HepG2 (cell line): ENCODE measurements around the gene BAHD1. TPM values are rescaled to one million over a fixed set of nuclear protein-coding genes. Genes with fewer than 3 reads are reported as not detected.
A peak's percentile ranks its signal among the peaks of the same experiment; 100 is the strongest.

Experiments
- AGO2 ChIP-seq: fragments of 200-400 bp; formaldehyde crosslinking; optimal IDR thresholded peaks from 2 replicates; pipeline ENCODE3; 2017; ENCODE audit warnings: mild to moderate bottlenecking, low read depth, low read length, moderate library complexity
- CEBPB ChIP-seq: IDR thresholded peaks from 2 replicates; pipeline ENCODE4 v1.6.1; 2011; ENCODE audit warnings: low read depth, low read length, improper control_type of control experiment, borderline replicate concordance
- DMAP1 ChIP-seq: IDR thresholded peaks from 2 replicates; pipeline ENCODE4 v1.6.1; 2016
- FIP1L1 ChIP-seq: fragments of 200-400 bp; formaldehyde crosslinking; IDR thresholded peaks from 2 replicates; pipeline ENCODE4 v1.6.1; 2018; ENCODE audit warnings: low read depth, mild to moderate bottlenecking, low read length, moderate library complexity, borderline replicate concordance; ENCODE audit not compliant: insufficient read depth
- FOXA3 ChIP-seq: IDR thresholded peaks from 2 replicates; pipeline ENCODE4 v1.6.1; 2016; ENCODE audit warnings: missing genetic modification reagents, missing compliant biosample characterization
- FOXO1 ChIP-seq: sonication (generic); formaldehyde crosslinking; IDR thresholded peaks from 2 replicates; pipeline ENCODE4 v1.4.0; 2020; ENCODE audit warnings: missing genetic modification reagents
- GATAD2A ChIP-seq: IDR thresholded peaks from 2 replicates; pipeline ENCODE4 v1.6.1; 2016
- GTF2F1 ChIP-seq: fragments of 150-350 bp; IDR thresholded peaks from 2 replicates; pipeline ENCODE4 v1.6.1; 2014; ENCODE audit warnings: low read length
- HMG20B ChIP-seq: conservative IDR thresholded peaks from 2 replicates; pipeline ENCODE4 v1.6.1; 2016; ENCODE audit warnings: missing genetic modification reagents, missing compliant biosample characterization
- MEIS1 ChIP-seq: sonication (generic); formaldehyde crosslinking; IDR thresholded peaks from 2 replicates; pipeline ENCODE4 v1.9.0; 2021; ENCODE audit warnings: mild to moderate bottlenecking, missing genetic modification reagents, moderate library complexity, borderline replicate concordance
- MLX ChIP-seq: IDR thresholded peaks from 2 replicates; pipeline ENCODE4 v1.6.1; 2016
- NCOR1 ChIP-seq: fragments of 200-600 bp; sonication (generic); IDR thresholded peaks from 2 replicates; pipeline ENCODE4 v1.7.0; 2017; ENCODE audit warnings: antibody characterized with exemption, low read length, borderline replicate concordance
- RXRB ChIP-seq: IDR thresholded peaks from 2 replicates; pipeline ENCODE4 v1.6.1; 2016; ENCODE audit warnings: borderline replicate concordance, missing genetic modification reagents, missing compliant biosample characterization
- SRSF9 ChIP-seq: fragments of 200-400 bp; formaldehyde crosslinking; IDR thresholded peaks from 2 replicates; pipeline ENCODE4 v1.6.1; 2018; ENCODE audit warnings: borderline replicate concordance, mild to moderate bottlenecking, low read depth, low read length; ENCODE audit not compliant: insufficient read depth, poor library complexity, severe bottlenecking
- ZBTB42 ChIP-seq: sonication (generic); formaldehyde crosslinking; IDR thresholded peaks from 2 replicates; pipeline ENCODE4 v1.5.0; 2020; ENCODE audit warnings: mild to moderate bottlenecking, missing genetic modification reagents
- ZNF264 ChIP-seq: sonication (generic); formaldehyde crosslinking; IDR thresholded peaks from 2 replicates; pipeline ENCODE4 v1.4.0; 2020; ENCODE audit warnings: missing genetic modification reagents
- ZNF501 ChIP-seq: sonication (generic); formaldehyde crosslinking; IDR thresholded peaks from 2 replicates; pipeline ENCODE4 v1.5.1; 2020; ENCODE audit warnings: mild to moderate bottlenecking, moderate library complexity, missing genetic modification reagents
- polyA plus RNA-seq, 8 experiments: library from polyadenylated mRNA; depleted of rRNA in 3 of 8; stranded (reverse) in 7 of 8; unstranded in 1 of 8; fragments of >200 nt; fragmentation: Illumina TruSeq in 4 of 8; extraction: Trizol in 4 of 8; gene quantifications; 2 replicates each; pipeline versions ENCODE4 v1.2.1 to v1.2.3, GENCODE V29; 2011 to 2016; ENCODE audit warnings: low read depth in 4 of 8, missing spikeins in 1 of 8, mixed read lengths in 1 of 8; ENCODE audit not compliant: insufficient read depth in 1 of 8
- total RNA-seq, 5 experiments: library from RNA; depleted of rRNA; stranded (reverse); fragments of >200 nt; fragmentation: Illumina TruSeq; extraction: Trizol; gene quantifications; 2 replicates each; pipeline ENCODE4 v1.2.3, GENCODE V29; 2016; ENCODE audit warnings: low read depth in 1 of 5
- TF ChIP-seq, protein P1 (sequence below): sonication (generic); formaldehyde crosslinking; IDR thresholded peaks from 2 replicates; pipeline ENCODE4 v1.5.1; 2020; ENCODE audit warnings: missing genetic modification reagents, mild to moderate bottlenecking, borderline replicate concordance
- TF ChIP-seq, protein P2 (sequence below): sonication (generic); formaldehyde crosslinking; IDR thresholded peaks from 2 replicates; pipeline ENCODE4 v1.4.0; 2020; ENCODE audit warnings: missing genetic modification reagents
- TF ChIP-seq, protein P3 (sequence below): sonication (generic); formaldehyde crosslinking; IDR thresholded peaks from 2 replicates; pipeline ENCODE4 v1.4.0; 2020; ENCODE audit warnings: missing genetic modification reagents, borderline replicate concordance
- TF ChIP-seq, protein P4 (sequence below): sonication (generic); formaldehyde crosslinking; IDR thresholded peaks from 2 replicates; pipeline ENCODE4 v1.5.1; 2020; ENCODE audit warnings: mild to moderate bottlenecking, missing genetic modification reagents, borderline replicate concordance

BAHD1 gene
- total and polyA plus RNA-seq, 2 of the 13 experiments (the other 11 are each of a cell fraction or from before 2014, with no cell fraction given), result 3.3 to 8.7 TPM

DNA sequence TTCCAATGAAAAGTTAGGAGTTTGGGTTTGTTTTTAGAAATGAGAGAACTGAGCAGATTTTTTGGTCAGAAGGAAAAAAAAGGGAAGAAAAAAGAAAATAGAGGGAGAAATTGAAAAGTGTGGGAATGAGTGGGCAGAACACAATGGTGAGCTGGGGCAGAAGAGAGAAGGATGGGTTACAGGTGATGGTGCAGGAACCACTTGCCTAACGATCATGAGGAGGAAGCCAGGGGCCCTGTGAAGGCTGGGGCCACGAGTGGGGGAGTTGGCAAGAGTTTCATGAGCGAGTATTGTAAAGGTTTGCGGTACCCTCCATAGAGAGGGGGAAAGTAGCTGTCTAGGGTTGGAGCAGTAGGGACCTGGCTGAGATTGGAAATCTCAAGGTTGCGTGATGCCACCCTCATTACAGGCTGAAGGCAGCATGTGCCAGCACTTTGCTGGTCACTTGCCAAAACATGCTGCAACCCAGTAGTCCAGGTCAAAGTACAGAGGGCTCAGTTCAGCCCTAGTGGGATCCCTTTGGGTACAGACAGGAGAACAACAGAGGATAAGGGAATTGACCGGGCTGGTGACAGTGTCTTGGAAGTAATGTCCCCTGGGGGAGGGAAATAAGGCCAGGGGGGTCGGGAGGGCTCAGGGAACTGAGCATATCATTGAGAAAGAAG, 28.5 kb upstream of the BAHD1 start (continued):
- TF ChIP-seq, protein P1, sequence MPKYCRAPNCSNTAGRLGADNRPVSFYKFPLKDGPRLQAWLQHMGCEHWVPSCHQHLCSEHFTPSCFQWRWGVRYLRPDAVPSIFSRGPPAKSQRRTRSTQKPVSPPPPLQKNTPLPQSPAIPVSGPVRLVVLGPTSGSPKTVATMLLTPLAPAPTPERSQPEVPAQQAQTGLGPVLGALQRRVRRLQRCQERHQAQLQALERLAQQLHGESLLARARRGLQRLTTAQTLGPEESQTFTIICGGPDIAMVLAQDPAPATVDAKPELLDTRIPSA (CRISPR knock-in tag), result no peak
- TF ChIP-seq CEBPB (peak; percentile 92), ZNF264 (CRISPR knock-in tag) (no peak), DMAP1 (CRISPR knock-in tag) (0 out of 2 replicates have a peak, but pooled peaks have one; percentile 29), MEIS1 (CRISPR knock-in tag) (no peak), NCOR1 (peak; percentile 78), HMG20B (CRISPR knock-in tag) (no peak), RXRB (CRISPR knock-in tag) (peak; percentile 54; the same call in 1 of the 2 replicates), GTF2F1 (no peak), ZNF501 (CRISPR knock-in tag) (no peak), FOXO1 (CRISPR knock-in tag) (peak; percentile 56; the same call in 1 of the 2 replicates), FOXA3 (CRISPR knock-in tag) (0 out of 2 replicates have a peak, but pooled peaks have one; percentile 25), SRSF9 (no peak), AGO2 (no peak), MLX (CRISPR knock-in tag) (0 out of 2 replicates have a peak, but pooled peaks have one; percentile 43), ZBTB42 (CRISPR knock-in tag) (no peak), GATAD2A (CRISPR knock-in tag) (peak; percentile 87), FIP1L1 (no peak)
- TF ChIP-seq, protein P2, sequence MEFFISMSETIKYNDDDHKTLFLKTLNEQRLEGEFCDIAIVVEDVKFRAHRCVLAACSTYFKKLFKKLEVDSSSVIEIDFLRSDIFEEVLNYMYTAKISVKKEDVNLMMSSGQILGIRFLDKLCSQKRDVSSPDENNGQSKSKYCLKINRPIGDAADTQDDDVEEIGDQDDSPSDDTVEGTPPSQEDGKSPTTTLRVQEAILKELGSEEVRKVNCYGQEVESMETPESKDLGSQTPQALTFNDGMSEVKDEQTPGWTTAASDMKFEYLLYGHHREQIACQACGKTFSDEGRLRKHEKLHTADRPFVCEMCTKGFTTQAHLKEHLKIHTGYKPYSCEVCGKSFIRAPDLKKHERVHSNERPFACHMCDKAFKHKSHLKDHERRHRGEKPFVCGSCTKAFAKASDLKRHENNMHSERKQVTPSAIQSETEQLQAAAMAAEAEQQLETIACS, result no peak
- TF ChIP-seq, protein P3, sequence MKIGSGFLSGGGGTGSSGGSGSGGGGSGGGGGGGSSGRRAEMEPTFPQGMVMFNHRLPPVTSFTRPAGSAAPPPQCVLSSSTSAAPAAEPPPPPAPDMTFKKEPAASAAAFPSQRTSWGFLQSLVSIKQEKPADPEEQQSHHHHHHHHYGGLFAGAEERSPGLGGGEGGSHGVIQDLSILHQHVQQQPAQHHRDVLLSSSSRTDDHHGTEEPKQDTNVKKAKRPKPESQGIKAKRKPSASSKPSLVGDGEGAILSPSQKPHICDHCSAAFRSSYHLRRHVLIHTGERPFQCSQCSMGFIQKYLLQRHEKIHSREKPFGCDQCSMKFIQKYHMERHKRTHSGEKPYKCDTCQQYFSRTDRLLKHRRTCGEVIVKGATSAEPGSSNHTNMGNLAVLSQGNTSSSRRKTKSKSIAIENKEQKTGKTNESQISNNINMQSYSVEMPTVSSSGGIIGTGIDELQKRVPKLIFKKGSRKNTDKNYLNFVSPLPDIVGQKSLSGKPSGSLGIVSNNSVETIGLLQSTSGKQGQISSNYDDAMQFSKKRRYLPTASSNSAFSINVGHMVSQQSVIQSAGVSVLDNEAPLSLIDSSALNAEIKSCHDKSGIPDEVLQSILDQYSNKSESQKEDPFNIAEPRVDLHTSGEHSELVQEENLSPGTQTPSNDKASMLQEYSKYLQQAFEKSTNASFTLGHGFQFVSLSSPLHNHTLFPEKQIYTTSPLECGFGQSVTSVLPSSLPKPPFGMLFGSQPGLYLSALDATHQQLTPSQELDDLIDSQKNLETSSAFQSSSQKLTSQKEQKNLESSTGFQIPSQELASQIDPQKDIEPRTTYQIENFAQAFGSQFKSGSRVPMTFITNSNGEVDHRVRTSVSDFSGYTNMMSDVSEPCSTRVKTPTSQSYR (CRISPR knock-in tag), result no peak
- TF ChIP-seq, protein P4, sequence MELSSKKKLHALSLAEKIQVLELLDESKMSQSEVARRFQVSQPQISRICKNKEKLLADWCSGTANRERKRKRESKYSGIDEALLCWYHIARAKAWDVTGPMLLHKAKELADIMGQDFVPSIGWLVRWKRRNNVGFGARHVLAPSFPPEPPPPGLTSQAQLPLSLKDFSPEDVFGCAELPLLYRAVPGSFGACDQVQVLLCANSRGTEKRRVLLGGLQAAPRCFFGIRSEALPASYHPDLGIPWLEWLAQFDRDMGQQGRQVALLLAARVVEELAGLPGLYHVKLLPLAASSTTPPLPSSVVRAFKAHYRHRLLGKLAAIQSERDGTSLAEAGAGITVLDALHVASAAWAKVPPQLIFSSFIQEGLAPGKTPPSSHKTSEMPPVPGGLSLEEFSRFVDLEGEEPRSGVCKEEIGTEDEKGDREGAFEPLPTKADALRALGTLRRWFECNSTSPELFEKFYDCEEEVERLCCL (CRISPR knock-in tag), result no peak
